ENCODE measurements around the gene LRRC58.

DNA sequence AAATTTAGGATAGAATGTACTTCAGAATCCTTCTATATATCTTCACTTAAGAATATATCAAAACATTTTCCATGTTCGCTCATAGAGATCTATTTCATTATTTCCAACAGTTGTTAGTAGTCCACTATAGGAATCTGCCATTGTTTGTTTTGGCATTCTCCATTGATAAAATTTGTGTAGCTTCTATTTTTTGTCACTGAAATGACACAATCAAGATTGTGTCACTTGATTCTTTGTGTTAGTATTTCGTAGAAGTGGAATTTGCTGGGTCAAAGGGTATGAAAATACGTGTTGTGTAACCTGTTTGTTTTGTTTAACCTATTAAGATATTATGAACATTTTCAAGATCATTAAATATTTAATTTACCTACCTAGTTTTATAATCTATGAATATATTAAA lies 48.2 kb downstream of the LRRC58 start:
- TF ChIP-seq CTCF (IDR thresholded peaks at IDR 0.05), result no peak
- no peak for TF ChIP-seq POLR2A (IDR thresholded peaks at IDR 0.05)
